Eye (tissue), 1 donor: ENCODE measurements around the gene YARS1.

Experiments used
- DNase-seq: peaks from one replicate; pipeline ENCODE4 v3.0.0-alpha.2; 2015

Gene YARS1

GRCh38 chr1:32775640-32776337, 41.4 kb downstream of the YARS1 start:
- DNase-seq, result no peak

- DNase-seq, result peak; percentile 51
These were observed 42.1 kb downstream of the YARS1 start for GRCh38 chr1:32774950-32775634.

- no peak for DNase-seq
These were observed 42.7 kb downstream of the YARS1 start for GRCh38 chr1:32774464-32774808.

- DNase-seq, result no peak
These were observed 43.2 kb downstream of the YARS1 start for GRCh38 chr1:32773764-32774463.

- DNase-seq, result peak; percentile 89
These were observed 44.0 kb downstream of the YARS1 start for GRCh38 chr1:32773018-32773763.

- no peak for DNase-seq
These were observed 44.7 kb downstream of the YARS1 start for GRCh38 chr1:32772281-32773017.

- DNase-seq, result no peak
These were observed 45.4 kb downstream of the YARS1 start for GRCh38 chr1:32771561-32772280.

GRCh38 chr1:32770741-32771548, 46.2 kb downstream of the YARS1 start:
- no peak for DNase-seq

- DNase-seq, result peak; percentile 20
These were observed 46.9 kb downstream of the YARS1 start for GRCh38 chr1:32770221-32770731.

GRCh38 chr1:32769524-32770220, 47.5 kb downstream of the YARS1 start:
- DNase-seq, result no peak

GRCh38 chr1:32768110-32768850, 48.9 kb downstream of the YARS1 start:
- DNase-seq, result no peak

GRCh38 chr1:32767641-32768040, 49.5 kb downstream of the YARS1 start:
- DNase-seq, result no peak

- no peak for DNase-seq
These were observed 50.0 kb downstream of the YARS1 start for GRCh38 chr1:32767156-32767555.

- DNase-seq, result peak; percentile 31
These were observed 50.7 kb downstream of the YARS1 start for GRCh38 chr1:32766328-32766972.

GRCh38 chr1:32765570-32766327, 51.4 kb downstream of the YARS1 start:
- peak; percentile 67 for DNase-seq

- peak; percentile 49 for DNase-seq
These were observed 52.2 kb downstream of the YARS1 start for GRCh38 chr1:32764826-32765569.

GRCh38 chr1:32763221-32763620, 53.9 kb downstream of the YARS1 start:
- DNase-seq, result no peak
